HEK293T (cell line): ENCODE measurements around the gene TWNK.

Source experiments
- BHLHE40 ChIP-seq: fragments of 450-650 bp; IDR thresholded peaks from 2 replicates; pipeline ENCODE4 v1.6.1; 2016; ENCODE audit warnings: mild to moderate bottlenecking, moderate library complexity, borderline replicate concordance
- FOXA1 ChIP-seq: fragments of 450-650 bp; IDR thresholded peaks from 2 replicates; pipeline ENCODE4 v1.6.1; 2016; ENCODE audit warnings: mild to moderate bottlenecking
- FOXM1 ChIP-seq: fragments of 450-650 bp; IDR thresholded peaks from 2 replicates; pipeline ENCODE4 v1.6.1; 2017; ENCODE audit warnings: mild to moderate bottlenecking, borderline replicate concordance
- HDGF ChIP-seq: fragments of 450-650 bp; IDR thresholded peaks from 2 replicates; pipeline ENCODE4 v1.6.1; 2017; ENCODE audit warnings: antibody characterized with exemption, borderline replicate concordance
- L3MBTL2 ChIP-seq: fragments of 450-650 bp; conservative IDR thresholded peaks from 2 replicates; pipeline ENCODE4 v1.6.1; 2016; ENCODE audit warnings: mild to moderate bottlenecking
- LEF1 ChIP-seq: fragments of 450-650 bp; IDR thresholded peaks from 2 replicates; pipeline ENCODE4 v1.6.1; 2017; ENCODE audit warnings: mild to moderate bottlenecking, borderline replicate concordance
- NFRKB ChIP-seq: fragments of 450-650 bp; IDR thresholded peaks from 2 replicates; pipeline ENCODE4 v1.6.1; 2016; ENCODE audit warnings: mild to moderate bottlenecking, moderate library complexity
- SP1 ChIP-seq: fragments of 450-650 bp; IDR thresholded peaks from 2 replicates; pipeline ENCODE4 v1.6.1; 2017
- SUZ12 ChIP-seq: fragments of 450-650 bp; IDR thresholded peaks from 2 replicates; pipeline ENCODE4 v1.6.1; 2016; ENCODE audit warnings: mild to moderate bottlenecking
- TARDBP ChIP-seq: fragments of 450-650 bp; IDR thresholded peaks from 2 replicates; pipeline ENCODE4 v1.6.1; 2016
- TF ChIP-seq, protein P1 (sequence below): fragments of 450-650 bp; IDR thresholded peaks from 2 replicates; pipeline ENCODE4 v1.6.1; 2016

DNA sequence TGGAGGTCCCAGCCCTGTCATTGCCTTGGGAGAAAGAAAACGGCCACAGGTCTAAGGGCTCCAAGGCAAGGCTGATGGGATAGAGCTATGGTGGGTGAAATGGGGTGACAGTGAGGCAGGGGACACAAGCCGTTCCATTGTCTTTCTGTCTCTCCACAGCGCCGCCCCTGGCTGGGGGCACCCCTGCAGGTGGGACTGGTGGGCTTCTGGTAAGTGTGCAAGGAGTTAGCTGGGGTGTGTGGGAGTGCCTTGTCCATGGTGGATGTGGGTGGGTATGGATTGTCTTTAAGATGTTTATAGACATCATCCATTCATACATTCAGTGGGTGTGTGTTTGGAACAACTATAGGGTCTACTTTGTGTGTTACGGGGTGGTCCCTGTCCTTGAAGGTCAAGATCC lies 51.1 kb downstream of the TWNK start:
- TF ChIP-seq FOXA1 (no peak), BHLHE40 (no peak), SP1 (no peak), LEF1 (no peak), HDGF (no peak), L3MBTL2 (no peak), FOXM1 (no peak), TARDBP (no peak), SUZ12 (no peak), NFRKB (no peak)
- TF ChIP-seq, protein P1, sequence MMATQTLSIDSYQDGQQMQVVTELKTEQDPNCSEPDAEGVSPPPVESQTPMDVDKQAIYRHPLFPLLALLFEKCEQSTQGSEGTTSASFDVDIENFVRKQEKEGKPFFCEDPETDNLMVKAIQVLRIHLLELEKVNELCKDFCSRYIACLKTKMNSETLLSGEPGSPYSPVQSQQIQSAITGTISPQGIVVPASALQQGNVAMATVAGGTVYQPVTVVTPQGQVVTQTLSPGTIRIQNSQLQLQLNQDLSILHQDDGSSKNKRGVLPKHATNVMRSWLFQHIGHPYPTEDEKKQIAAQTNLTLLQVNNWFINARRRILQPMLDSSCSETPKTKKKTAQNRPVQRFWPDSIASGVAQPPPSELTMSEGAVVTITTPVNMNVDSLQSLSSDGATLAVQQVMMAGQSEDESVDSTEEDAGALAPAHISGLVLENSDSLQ, result no peak
